GM19240 (cell line): ENCODE measurements around the gene OR8B2.
A peak's percentile ranks its signal among the peaks of the same experiment; 100 is the strongest.
"Not testable (repeated sequence)": the region's sequence is repeated elsewhere in the genome, so short reads cannot be mapped to it uniquely, and the experiment has no call there.

Experiments
- DNase-seq: peaks from one replicate; pipeline ENCODE4 v3.0.0; 2011; ENCODE audit warnings: low spot score; ENCODE audit not compliant: insufficient read length

OR8B2 gene, protein sequence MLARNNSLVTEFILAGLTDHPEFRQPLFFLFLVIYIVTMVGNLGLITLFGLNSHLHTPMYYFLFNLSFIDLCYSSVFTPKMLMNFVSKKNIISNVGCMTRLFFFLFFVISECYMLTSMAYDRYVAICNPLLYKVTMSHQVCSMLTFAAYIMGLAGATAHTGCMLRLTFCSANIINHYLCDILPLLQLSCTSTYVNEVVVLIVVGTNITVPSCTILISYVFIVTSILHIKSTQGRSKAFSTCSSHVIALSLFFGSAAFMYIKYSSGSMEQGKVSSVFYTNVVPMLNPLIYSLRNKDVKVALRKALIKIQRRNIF

GRCh38 chr11:124384399-124384798 is at the start of gene OR8B2:
OR8B2 (minus strand) TSS chr11:124384499; CDS start chr11:124383343, 1,156 bp downstream.
- no peak for DNase-seq

DNA sequence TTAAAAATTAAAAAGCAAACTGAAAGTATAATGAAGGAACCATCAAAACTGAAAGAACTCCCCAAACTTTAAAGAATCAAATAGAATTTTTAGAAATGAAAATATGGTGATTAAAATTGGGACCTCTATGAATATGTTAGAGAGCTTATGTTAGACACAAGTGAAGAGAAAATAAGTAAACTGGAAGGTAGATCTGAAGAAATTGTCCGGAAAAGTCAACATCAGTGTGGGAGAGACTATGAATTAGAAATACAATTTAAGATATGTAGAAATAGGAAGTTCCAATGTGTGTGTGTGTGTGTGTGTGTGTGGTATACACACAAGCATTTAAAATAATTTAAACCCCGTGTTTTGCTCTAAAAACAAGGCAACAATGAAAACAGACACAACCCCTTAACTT is 45.3 kb upstream of the OR8B2 start:
- no peak for DNase-seq

DNA sequence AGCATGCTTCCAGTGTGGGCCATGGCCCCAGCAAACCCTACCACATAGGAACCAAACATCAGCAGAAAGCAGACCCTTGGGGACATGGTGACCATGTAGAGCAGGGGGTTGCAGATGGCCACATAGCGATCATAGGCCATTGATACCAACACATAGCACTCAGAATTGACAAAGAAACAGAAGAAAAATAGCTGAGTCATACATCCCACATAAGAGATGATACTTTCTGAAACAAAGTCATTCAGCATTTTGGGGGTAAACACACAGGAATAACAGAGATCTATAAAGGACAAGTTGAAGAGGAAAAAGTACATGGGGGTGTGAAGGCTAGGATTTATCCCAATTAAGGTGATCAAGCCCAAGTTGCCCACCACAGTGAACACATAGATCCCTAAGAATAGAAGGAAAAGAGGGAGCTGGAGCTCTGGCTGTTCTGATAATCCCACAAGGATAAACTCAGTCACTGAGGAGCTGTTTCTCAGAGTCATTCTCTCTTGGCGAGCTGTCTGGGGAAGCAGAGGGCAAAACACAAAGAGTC is 40.2 kb upstream of the OR8B2 start, which contains the start of gene OR8B4:
OR8B4 (minus strand) TSS at position 488 of the 538 bp plus-strand sequence; CDS start at position 488, 0 bp downstream.
- DNase-seq: no peak

- no peak for DNase-seq
Measured at GRCh38 chr11:124421043-124421442, 36.7 kb upstream of the OR8B2 start.

- no peak for DNase-seq
Measured at GRCh38 chr11:124415356-124415923, 31.1 kb upstream of the OR8B2 start.

DNA sequence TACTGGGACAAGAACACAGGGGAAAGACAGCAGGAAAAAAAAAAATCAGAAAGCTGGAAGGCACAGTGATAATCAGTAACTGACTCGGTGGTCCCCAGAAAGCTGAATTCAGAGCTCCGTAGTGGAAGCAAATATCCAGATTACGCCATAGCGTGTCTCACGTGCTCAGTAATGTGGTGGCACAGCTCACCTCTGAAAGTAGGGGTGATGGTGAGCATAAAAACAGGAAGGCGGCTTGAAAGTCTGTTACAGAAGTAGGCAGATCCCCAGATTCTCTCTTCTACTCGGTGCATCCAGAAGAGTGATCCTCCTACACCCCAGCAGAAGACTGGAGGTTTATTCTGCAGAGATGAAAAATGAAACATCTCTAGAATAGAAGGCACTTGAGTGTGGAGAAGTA is 25.6 kb upstream of the OR8B2 start:
- no peak for DNase-seq

DNA sequence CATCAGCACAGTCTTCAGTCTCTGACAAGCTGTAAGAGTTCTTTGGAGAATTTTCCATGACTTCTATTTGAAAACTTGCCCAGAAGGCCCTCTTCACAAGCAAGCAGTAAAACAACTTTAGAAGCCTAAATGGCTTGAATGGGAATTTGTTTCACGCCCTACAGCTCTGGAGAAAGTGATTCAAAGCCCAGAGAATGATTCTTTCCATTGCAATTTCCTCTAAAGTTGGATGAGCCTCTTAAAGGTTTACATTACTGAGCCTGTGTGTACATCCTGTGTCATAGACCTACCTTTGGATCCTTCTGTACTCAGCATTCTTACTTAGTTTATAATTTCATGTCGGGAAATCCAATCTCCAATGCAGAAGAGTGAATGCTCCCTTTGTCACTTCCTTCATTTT is 21.3 kb upstream of the OR8B2 start:
- DNase-seq: no peak

- DNase-seq: not testable (repeated sequence)
Measured at GRCh38 chr11:124403186-124403585, 18.9 kb upstream of the OR8B2 start.

DNA sequence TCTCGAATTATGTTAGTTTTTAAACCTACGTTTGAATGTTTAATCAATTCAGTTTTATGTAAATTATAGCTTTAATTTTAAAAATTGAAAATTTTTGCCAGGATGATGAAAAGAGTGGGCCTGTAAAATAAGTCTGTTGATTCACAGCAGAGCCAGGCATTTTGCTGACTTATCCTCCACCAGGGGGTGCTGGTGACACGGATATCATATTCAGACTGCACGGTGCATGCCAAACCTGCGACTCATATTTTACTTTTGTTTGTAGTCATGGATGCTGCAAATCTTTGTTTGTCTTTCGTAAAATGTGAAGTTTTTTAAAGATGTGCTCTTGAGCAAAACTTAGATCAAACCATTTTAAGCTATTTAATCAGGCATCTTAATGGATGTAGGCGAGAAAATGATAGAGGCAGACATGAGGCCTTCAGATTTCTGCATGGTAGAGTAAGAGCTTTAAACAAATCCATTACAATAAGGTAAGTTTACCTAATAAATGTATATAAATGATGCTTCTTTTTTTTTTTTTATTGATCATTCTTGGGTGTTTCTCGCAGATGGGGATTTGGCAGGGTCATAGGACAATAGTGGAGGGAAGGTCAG is 18.1 kb upstream of the OR8B2 start:
- DNase-seq: peak; percentile 8

GRCh38 chr11:124398924-124399323 is 14.6 kb upstream of the OR8B2 start, which contains the start of gene OR8B3:
OR8B3 (minus strand) TSS chr11:124399024; CDS start chr11:124397351, 1,673 bp downstream.
- DNase-seq: no peak

DNA sequence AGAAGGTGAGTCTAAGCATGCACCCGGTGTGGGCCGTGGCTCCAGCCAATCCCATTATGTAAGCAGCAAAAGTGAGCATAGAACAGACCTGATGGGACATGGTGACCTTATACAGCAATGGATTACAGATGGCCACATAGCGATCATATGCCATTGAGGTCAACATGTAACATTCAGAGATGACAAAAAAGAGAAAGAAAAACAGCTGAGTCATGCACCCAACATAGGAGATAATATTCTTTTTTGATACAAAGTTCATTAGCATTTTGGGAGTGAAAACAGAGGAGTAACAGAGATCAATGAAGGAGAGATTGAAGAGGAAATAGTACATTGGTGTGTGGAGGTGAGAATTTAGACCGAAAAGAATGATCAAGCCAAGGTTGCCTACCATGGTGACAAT is 12.5 kb upstream of the OR8B2 start:
- not testable (repeated sequence) for DNase-seq

- DNase-seq: no peak
Measured at GRCh38 chr11:124394408-124394807, 10.1 kb upstream of the OR8B2 start.

DNA sequence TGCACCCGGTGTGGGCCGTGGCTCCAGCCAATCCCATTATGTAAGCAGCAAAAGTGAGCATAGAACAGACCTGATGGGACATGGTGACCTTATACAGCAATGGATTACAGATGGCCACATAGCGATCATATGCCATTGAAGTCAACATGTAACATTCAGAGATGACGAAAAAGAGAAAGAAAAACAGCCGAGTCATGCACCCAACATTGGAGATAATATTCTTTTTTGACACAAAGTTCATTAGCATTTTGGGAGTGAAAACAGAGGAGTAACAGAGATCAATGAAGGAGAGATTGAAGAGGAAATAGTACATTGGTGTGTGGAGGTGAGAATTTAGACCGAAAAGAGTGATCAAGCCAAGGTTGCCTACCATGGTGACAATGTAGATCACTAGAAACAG is 1.4 kb downstream of the OR8B2 start:
- not testable (repeated sequence) for DNase-seq

DNA sequence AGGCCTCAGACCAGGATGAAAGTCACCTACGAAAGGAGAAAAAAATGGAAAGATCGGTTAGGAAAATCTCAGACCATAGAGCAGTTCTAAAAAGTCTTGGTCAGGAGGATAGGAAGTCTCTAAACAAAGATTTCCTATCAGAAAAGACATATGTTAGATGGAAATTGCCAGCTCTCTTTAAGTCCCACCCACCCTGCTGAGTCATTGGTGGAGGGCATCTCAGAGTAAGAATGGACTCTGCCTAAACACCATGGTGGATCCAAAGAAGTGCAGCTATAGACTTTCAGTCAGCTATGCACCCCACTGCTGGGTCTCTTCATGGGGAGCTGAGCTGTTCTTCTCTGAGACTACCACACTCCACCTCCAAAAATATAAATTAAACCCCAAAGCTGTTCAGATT is 3.7 kb downstream of the OR8B2 start:
- DNase-seq: no peak

- DNase-seq: no peak
Measured at GRCh38 chr11:124376280-124376679, 8.0 kb downstream of the OR8B2 start.

DNA sequence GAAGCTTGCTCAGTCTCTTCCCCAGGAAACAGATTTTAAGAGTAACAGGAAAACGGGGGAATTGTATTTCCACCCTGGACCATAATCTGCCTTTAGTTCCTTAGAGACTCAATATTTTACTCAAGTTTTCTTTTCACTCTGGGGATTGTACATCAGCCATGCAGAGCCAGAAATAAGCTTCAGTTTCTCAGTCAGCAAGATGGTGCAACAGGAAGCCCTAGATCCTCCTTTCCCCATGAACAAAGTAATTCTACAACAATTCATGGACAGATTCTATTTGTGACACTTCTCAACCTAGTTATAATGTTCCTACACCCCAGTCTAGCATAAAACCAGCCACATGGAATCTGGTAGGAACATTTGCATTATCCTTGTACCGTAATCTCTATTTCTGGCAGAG is 24.7 kb downstream of the OR8B2 start:
- no peak for DNase-seq

DNA sequence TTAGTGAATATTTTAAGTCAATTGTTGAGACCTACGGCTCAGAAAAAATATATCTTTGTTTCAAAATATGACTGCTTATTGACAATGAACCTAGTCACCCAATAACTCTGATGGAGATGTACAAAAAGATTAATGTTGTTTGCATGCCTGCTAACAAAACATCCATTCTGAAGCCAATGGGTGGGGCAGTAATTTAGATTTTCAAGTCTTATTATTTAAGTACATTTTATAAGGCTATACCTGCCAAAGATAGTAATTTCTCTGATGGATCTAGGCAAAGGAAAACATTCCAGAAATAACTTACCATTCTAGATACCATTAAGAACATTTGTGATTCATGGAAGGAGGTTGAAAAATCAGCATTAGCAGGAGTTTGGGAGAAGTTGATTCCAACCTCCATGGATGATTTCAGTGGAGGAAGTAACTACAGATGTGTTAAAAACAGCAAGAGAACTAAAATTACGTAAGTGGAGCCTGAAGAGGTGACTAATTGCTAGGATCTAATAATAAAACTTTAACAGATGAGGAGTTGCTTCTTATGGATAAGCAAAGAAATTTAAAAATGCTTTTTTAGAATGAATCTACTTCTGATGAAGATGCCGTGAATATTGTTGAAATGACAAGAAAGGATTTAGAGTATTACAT is 37.9 kb downstream of the OR8B2 start:
- no peak for DNase-seq

- no peak for DNase-seq
Measured at GRCh38 chr11:124344346-124344745, 40.0 kb downstream of the OR8B2 start.

GRCh38 chr11:124340142-124340447 is 44.2 kb downstream of the OR8B2 start:
- no peak for DNase-seq

GRCh38 chr11:124339396-124340141 is 44.7 kb downstream of the OR8B2 start:
- DNase-seq: no peak
